MCF 10A (cell line): Measurements from ENCODE around the gene CRHBP. TPM values are rescaled to one million over a fixed set of nuclear protein-coding genes. Genes with fewer than 3 reads are reported as not detected.

Experiments used
- BruUV-seq: library from RNA; stranded (reverse); fragments of 400-500 nt; replicated peaks from 2 replicates; lab custom pipeline; 2021; lab: Mats Ljungman, UMichigan
- CTCF ChIA-PET: fragments of 300-600 bp; sonication (Branson Sonifier 250); formaldehyde crosslinking; extraction: SDS; loops from one replicate; lab custom pipeline; 2021; ENCODE audit warnings: antibody characterized with exemption, inconsistent platforms; lab: Yijun Ruan, JAX
- POLR2A ChIA-PET: fragments of 300-600, 350-650 bp; sonication (Branson Sonifier 250); formaldehyde crosslinking; extraction: SDS; loops from one replicate; lab custom pipeline; 2020; ENCODE audit warnings: antibody characterized with exemption, inconsistent platforms; lab: Yijun Ruan, JAX
- DNase-seq: peaks from one replicate; pipeline ENCODE4 v3.0.0-alpha.2; 2018; ENCODE audit not compliant: unreplicated experiment
- H3K27ac Mint-ChIP-seq: one replicate; pipeline ENCODE4 v1.8.0; 2022; ENCODE audit warnings: mild to moderate bottlenecking, low read depth, mixed read lengths; ENCODE audit not compliant: unreplicated experiment
- H3K27me3 Mint-ChIP-seq: one replicate; pipeline ENCODE4 v1.8.0; 2022; ENCODE audit warnings: mixed read lengths; ENCODE audit not compliant: insufficient read depth, unreplicated experiment
- H3K36me3 Mint-ChIP-seq: one replicate; pipeline ENCODE4 v1.8.0; 2022; ENCODE audit warnings: mild to moderate bottlenecking, moderate library complexity, mixed read lengths; ENCODE audit not compliant: insufficient read depth, unreplicated experiment
- H3K4me1 Mint-ChIP-seq: one replicate; pipeline ENCODE4 v1.8.0; 2022; ENCODE audit warnings: mixed read lengths; ENCODE audit not compliant: insufficient read depth, unreplicated experiment
- H3K4me3 Mint-ChIP-seq: one replicate; pipeline ENCODE4 v1.8.0; 2022; ENCODE audit warnings: mild to moderate bottlenecking, moderate library complexity, mixed read lengths; ENCODE audit not compliant: unreplicated experiment
- H3K9me3 Mint-ChIP-seq: one replicate; pipeline ENCODE4 v1.8.0; 2022; ENCODE audit warnings: mixed read lengths; ENCODE audit not compliant: unreplicated experiment
- CTCF ChIP-seq: fragments of 200-600 bp; IDR thresholded peaks from one replicate; pipeline ENCODE4 v1.8.0; 2022; ENCODE audit warnings: antibody characterized with exemption, mild to moderate bottlenecking; ENCODE audit not compliant: unreplicated experiment
- intact Hi-C: fragments of 100-400 bp; cut with micrococcal nuclease; formaldehyde crosslinking; loops from 2 replicates; pipeline ENCODE4 v1.14.1; 2022
- total RNA-seq: library from RNA; stranded (reverse); gene quantifications from 2 replicates; pipeline ENCODE4 v1.2.3, GENCODE V29; 2022

The CRHBP gene
- total RNA-seq, 1 experiment from 2014 or later = not detected

- ChIA-PET CTCF (interaction anchor here (0.9 to 1.0 kb wide), 2 partner anchors 13 to 60 kb away, joined by 3 read pairs; no protein-coding TSS in a partner anchor), POLR2A (no interaction called here)
- no peak for TF ChIP-seq CTCF
- Mint-ChIP-seq H3K4me3 (no peak overlapping the region), H3K9me3 (no peaks in the 10 kb centered on the region), H3K27me3 (peaks cover 34% of the 10 kb centered on the region), H3K4me1 (no peaks in the 10 kb centered on the region), H3K36me3 (no peaks in the 10 kb centered on the region), H3K27ac (no peak overlapping the region)
- no TSS peak for BruUV-seq
- no peak for DNase-seq
- intact Hi-C loops = no loop called here
These were observed 22.8 kb upstream of the CRHBP start for GRCh38 chr5:76930083-76930482.

GRCh38 chr5:76938177-76938576 lies 14.7 kb upstream of the CRHBP start:
- TF ChIP-seq CTCF = no peak
- BruUV-seq = no TSS peak
- H3K27me3 Mint-ChIP-seq = no peaks in the 10 kb centered on the region
- H3K36me3 Mint-ChIP-seq = no peaks in the 10 kb centered on the region
- H3K4me3 Mint-ChIP-seq = no peak overlapping the region
- peaks cover 7% of the 10 kb centered on the region for H3K4me1 Mint-ChIP-seq
- intact Hi-C loops = no loop called here
- H3K27ac Mint-ChIP-seq = no peak overlapping the region
- CTCF ChIA-PET = interaction anchor here (0.6 to 0.7 kb wide), 3 partner anchors 14 to 361 kb away, joined by 3 to 6 read pairs (median 4); no protein-coding TSS in a partner anchor
- no peaks in the 10 kb centered on the region for H3K9me3 Mint-ChIP-seq
- POLR2A ChIA-PET = no interaction called here
- no peak for DNase-seq

- ChIA-PET POLR2A (no interaction called here), CTCF (no interaction called here)
- intact Hi-C loops = no loop called here
- Mint-ChIP-seq H3K36me3 (no peaks in the 10 kb centered on the region), H3K4me3 (no peak overlapping the region), H3K9me3 (no peaks in the 10 kb centered on the region), H3K4me1 (peaks cover 7% of the 10 kb centered on the region), H3K27ac (no peak overlapping the region), H3K27me3 (no peaks in the 10 kb centered on the region)
- DNase-seq = no peak
- TF ChIP-seq CTCF = no peak
- no TSS peak for BruUV-seq
These were observed 11.8 kb upstream of the CRHBP start for GRCh38 chr5:76941000-76941399.

- no TSS peak for BruUV-seq
- intact Hi-C loops = no loop called here
- no peaks in the 10 kb centered on the region for H3K36me3 Mint-ChIP-seq
These were observed 11.4 kb upstream of the CRHBP start for GRCh38 chr5:76941442-76941841.

More at GRCh38 chr5:76941442-76941841, 11.4 kb upstream of the CRHBP start:
- no peak overlapping the region for H3K4me3 Mint-ChIP-seq
- H3K9me3 Mint-ChIP-seq = no peaks in the 10 kb centered on the region
- peaks cover 7% of the 10 kb centered on the region for H3K4me1 Mint-ChIP-seq
- no peak overlapping the region for H3K27ac Mint-ChIP-seq
- POLR2A ChIA-PET = no interaction called here
- no peak for TF ChIP-seq CTCF
- no peak for DNase-seq
- CTCF ChIA-PET = no interaction called here
- H3K27me3 Mint-ChIP-seq = no peaks in the 10 kb centered on the region
